GM21367 (cell line): ENCODE measurements around the gene RNF25.
"Not testable (repeated sequence)": the region's sequence is repeated elsewhere in the genome, so short reads cannot be mapped to it uniquely, and the experiment has no call there.

Source experiments
- ATAC-seq: cut with Tn5 transposase; IDR thresholded peaks from one replicate; pipeline ENCODE4 v1.9.1; 2021; ENCODE audit not compliant: unreplicated experiment

RNF25 gene

DNA sequence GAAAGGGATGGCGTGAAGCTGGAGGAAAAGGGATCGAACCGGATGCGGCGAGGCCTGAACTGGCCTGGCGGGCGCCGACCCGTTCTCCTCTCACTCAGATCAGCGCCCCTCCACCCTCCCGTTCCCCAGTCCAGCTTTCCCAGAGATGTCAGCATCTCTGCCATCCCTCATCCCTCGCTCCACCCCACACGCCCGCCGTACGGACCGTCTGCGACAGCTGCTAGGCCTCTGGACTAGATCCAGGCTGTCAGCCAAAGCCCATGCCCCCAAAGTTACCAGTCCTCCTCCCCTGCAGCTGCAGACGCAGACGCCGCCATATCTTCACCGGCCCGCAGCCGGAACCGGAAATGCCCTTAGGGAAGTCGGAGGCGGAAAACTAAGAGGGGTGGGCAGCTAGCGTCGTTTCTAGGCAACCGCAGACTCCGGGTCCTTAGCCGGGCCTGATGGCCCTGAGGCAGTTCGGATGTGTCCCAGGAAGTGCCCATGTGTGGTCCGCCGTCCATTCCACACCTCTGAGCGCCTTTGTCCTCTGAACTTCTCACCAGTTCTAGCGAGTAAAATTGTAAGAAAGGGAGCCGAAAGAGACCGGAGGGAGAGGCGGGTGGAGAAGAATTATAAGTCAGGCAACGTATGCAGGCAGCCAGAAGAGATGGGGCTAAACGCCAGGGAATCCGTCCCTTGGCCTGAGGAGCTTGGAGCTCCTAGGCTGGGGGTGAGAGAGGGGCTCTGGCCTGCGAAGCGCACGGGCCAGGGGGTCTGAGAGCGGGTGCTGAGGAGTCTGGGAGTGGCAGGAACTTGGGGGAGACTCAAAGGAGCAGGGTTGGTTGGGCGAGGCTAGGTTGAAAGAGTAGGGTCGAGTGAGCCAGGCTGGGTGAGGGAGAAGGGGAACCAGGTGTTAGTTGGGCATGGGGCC lies at the start of gene RNF25, which contains the start of gene STK36:
RNF25 (minus strand) TSS at position 349 of the 913 bp plus-strand sequence; CDS start at position 317, 32 bp downstream.
STK36 (plus strand) TSS at position 433 of the 913 bp plus-strand sequence. CDS start 744 bp downstream, outside the sequence.
- peak; percentile 96 for ATAC-seq

GRCh38 chr2:218721488-218721887 lies 49.7 kb upstream of the RNF25 start:
- no peak for ATAC-seq

DNA sequence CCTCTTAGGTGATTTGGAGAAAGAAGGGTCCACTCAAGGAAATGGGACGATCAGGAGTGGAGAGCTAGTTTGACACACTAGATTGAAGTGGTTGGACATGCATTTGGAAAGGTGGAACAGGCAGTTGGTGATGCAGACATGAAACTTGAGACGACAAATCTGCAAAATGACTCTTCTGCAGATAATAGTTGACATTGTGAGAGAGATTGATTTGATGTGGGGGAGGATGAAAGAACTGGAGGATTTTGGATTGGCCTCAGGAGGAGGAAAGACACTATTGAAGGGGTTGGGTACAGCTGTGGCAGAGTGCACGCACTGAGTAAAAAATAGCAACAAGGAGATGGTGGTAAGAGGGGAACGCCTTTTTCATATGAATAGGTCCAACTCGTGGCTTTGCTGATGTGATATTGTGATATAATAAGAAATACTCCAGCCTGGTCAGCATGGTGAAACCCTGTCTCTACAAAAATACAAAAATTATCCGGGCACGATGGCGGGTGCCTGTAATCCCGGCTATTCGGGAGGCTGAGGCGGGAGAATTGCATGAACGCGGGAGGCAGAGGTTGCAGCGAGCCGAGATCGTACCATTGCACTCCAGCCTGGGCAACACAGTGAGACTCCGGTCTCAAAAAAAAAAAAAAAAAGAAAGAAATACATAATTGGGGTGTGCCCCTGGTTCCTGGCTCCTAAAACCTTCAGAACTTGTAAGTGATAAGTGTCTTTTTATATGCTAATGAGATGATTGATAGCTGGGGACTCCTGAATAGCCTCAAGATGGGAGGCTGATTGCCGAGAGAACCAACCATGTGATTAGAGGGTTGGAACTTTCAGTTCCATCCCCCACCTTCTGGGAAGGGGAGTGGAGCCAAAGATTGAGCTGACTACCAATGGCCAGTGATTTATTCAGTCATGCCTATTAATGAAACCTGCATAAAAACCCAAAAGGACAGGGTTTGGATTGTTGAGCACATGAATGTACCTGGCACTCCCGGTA lies 48.5 kb upstream of the RNF25 start:
- ATAC-seq, result no peak

GRCh38 chr2:218719457-218719856 lies 47.7 kb upstream of the RNF25 start:
- ATAC-seq, result no peak

- ATAC-seq, result no peak
These were observed 46.3 kb upstream of the RNF25 start for GRCh38 chr2:218718058-218718457.

GRCh38 chr2:218717262-218717661 lies 45.5 kb upstream of the RNF25 start:
- ATAC-seq, result no peak

DNA sequence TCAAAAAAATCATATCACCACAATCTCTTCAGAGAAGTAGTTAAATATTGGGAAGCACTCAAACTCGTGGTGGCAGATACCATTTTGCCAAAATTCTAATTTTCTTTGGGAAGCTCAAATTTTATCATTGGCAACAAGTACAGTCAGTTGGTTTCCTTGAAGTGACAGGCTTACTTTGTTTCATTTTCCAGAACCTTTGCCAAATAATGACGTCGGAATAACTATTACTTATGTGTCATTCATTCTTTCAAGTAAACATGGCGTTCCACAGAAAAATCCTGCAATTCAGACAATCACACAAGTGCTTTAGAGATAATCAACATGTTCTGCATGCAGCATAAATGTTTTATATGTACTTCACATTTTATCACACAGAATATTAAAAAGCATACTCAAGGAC lies 44.3 kb upstream of the RNF25 start:
- ATAC-seq, result no peak

GRCh38 chr2:218713922-218714321 lies 42.1 kb upstream of the RNF25 start:
- ATAC-seq, result no peak

GRCh38 chr2:218711550-218711929 lies 39.7 kb upstream of the RNF25 start:
- no peak for ATAC-seq

GRCh38 chr2:218710687-218711549 lies 39.1 kb upstream of the RNF25 start, which contains the start of gene TTLL4:
Gene TTLL4, plus strand, starts transcription at chr2:218710835. Its CDS starts 26,842 bp downstream, at chr2:218737677.
- ATAC-seq, result peak; percentile 88

GRCh38 chr2:218710334-218710686 lies 38.5 kb upstream of the RNF25 start:
- ATAC-seq, result no peak

DNA sequence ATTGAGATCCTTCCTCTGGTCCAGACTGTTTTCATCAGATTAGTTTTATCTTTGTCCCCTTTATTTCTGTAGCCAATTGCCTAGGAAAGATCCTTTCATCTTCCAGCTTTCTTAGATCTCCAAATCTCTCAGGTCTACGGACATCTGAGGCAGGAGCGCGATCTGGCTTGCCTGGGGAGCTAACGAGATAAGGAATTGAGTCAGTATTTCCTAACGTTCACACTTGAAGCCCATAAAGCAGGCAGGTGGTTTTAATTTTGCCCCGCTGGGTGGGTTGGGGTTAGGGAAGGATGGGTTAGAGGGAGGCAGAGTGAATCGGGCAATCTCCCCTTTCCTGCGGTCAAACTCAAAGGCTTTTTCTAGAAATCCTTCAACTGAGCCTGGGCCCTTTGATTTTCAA lies 38.1 kb upstream of the RNF25 start:
- ATAC-seq, result no peak

GRCh38 chr2:218708086-218708485 lies 36.3 kb upstream of the RNF25 start:
- ATAC-seq, result no peak

DNA sequence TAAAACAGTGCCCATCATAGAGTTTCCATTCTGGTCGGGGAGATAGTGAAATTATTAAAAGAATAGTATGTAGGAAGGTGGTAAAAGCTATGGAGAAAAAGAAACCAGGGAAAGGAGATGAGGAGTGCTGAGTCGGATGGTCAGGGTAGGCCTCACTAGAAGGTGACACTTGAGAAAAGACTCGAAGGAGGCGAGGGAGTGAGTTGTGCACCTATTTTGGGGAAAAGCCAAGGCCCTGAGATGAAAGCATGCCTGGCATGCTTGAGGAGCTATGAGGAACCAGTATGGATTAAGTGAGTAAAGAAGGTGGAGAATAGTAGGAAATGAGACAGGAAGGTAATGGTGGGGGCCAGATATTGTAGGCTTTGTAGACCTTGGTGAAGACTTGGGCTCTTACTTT lies 31.5 kb upstream of the RNF25 start:
- ATAC-seq, result no peak

DNA sequence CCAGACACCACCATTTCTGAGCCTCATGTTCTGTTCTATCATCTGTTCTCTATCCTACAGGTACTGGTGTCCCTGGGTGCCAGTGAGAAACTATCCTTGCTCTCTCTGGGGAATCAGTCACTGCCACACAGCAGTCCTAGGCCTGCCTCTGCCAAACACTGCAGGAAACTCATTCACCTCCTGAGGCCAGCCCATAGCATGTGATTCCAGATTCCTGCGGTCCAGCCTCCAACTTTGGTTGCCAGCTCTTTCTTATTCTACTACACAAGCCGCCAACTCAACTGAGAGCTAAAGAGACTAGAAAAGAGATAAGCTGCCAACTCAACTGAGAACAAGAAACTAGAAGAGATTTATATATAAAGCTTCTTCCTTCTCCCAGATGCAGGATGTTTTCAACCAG lies 30.0 kb upstream of the RNF25 start:
- no peak for ATAC-seq

DNA sequence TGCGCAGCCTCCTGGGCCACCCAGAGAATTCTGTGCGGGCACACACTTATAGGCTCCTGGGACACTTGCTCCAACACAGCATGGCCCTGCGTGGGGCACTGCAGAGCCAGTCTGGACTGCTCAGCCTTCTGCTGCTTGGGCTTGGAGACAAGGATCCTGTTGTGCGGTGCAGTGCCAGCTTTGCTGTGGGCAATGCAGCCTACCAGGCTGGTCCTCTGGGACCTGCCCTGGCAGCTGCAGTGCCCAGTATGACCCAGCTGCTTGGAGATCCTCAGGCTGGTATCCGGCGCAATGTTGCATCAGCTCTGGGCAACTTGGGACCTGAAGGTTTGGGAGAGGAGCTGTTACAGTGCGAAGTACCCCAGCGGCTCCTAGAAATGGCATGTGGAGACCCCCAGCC lies 27.1 kb upstream of the RNF25 start:
- no peak for ATAC-seq

- no peak for ATAC-seq
These were observed 22.8 kb upstream of the RNF25 start for GRCh38 chr2:218694405-218695145.

- no peak for ATAC-seq
These were observed 19.4 kb upstream of the RNF25 start for GRCh38 chr2:218691234-218691633.

DNA sequence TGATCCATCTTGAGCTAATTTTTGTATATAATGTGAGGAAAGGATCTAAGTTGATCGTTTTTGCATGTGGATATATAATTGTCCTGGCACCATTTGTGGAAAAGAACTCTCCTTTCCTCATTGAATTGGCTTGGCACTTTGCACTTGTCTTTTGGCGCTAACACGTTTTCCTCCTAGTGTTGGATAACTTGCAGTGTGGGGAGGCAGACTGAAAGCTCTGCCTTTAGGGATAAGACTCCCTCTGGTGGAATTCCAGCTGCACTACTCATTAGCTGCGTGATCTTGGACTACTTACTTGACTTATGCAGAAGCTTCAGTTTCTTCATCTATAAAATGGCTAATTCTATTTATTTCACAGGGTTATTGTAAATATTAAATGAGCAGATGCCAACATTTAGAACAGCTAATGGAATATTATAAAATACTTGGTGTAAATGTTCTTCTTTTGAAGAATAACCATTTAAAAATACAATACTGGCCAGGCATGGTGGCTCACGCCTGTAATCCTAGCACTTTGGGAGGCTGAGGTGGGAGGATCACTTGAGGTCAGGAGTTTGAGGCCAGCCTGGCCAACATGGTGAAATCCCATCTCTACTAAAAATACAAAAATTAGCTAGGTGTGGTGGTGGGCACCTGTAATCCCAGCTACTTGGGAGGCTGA lies 15.7 kb upstream of the RNF25 start:
- ATAC-seq, result not testable (repeated sequence)
